CD14-positive monocyte (primary cell): Measurements from ENCODE around the gene FLT1. TPM values are rescaled to one million over a fixed set of nuclear protein-coding genes. Genes with fewer than 3 reads are reported as not detected.

Source experiments
- DNase-seq, 3 donors: peaks; one replicate each; pipeline ENCODE4 v3.0.0-alpha.2; 2011 to 2022
- H2AFZ ChIP-seq: 2 replicates; pipeline ENCODE4 v1.6.0; 2012; ENCODE audit warnings: mild to moderate bottlenecking, low read depth, low read length, inconsistent platforms; ENCODE audit not compliant: insufficient read depth, poor library complexity, severe bottlenecking
- H3K27ac ChIP-seq, 2 donors: 1 replicate in 1 of 2; 2 replicates in 1 of 2; pipeline ENCODE4 v1.5.1; 2012 to 2013; ENCODE audit warnings: low read length in 2 of 2, control low read depth in 1 of 2, inconsistent platforms in 1 of 2, low read depth in 1 of 2, mild to moderate bottlenecking in 1 of 2
- H3K27me3 ChIP-seq, 2 donors: one replicate each; pipeline versions ENCODE4 v1.6.0 to v1.6.1; 2011 to 2013; ENCODE audit warnings: low read length in 2 of 2; ENCODE audit not compliant: control insufficient read depth in 2 of 2, insufficient read depth in 2 of 2
- H3K36me3 ChIP-seq, 2 donors: replicated peaks in 1 of 2; 1 replicate in 1 of 2; 2 replicates in 1 of 2; pipeline versions ENCODE4 v1.5.1 to v1.6.1; 2012 to 2013; ENCODE audit warnings: low read length in 2 of 2, control low read depth in 1 of 2, inconsistent platforms in 1 of 2, mild to moderate bottlenecking in 1 of 2; ENCODE audit not compliant: insufficient read depth in 2 of 2, control insufficient read depth in 1 of 2
- H3K4me1 ChIP-seq, 2 donors: 1 replicate in 1 of 2; 2 replicates in 1 of 2; pipeline versions ENCODE4 v1.5.1 to v1.6.1; 2012 to 2013; ENCODE audit warnings: low read length in 2 of 2, control low read depth in 1 of 2, inconsistent platforms in 1 of 2, mild to moderate bottlenecking in 1 of 2, moderate library complexity in 1 of 2; ENCODE audit not compliant: insufficient read depth in 2 of 2, control insufficient read depth in 1 of 2
- H3K4me2 ChIP-seq: replicated peaks from 2 replicates; pipeline ENCODE3; 2012; ENCODE audit warnings: low read length, moderate library complexity, mild to moderate bottlenecking; ENCODE audit not compliant: poor library complexity, severe bottlenecking; ENCODE audit errors: extremely low read depth
- H3K4me3 ChIP-seq, 3 experiments: fragments of 200-600 bp in 1 of 3; sonication (generic) in 1 of 3; replicated peaks in 1 of 3; 1 replicate in 2 of 3; 2 replicates in 1 of 3; pipeline ENCODE4 v1.5.1; 2011 to 2013; ENCODE audit warnings: low read length in 3 of 3, mild to moderate bottlenecking in 3 of 3, control low read depth in 2 of 3, low read depth in 2 of 3, inconsistent platforms in 1 of 3, moderate library complexity in 1 of 3
- H3K79me2 ChIP-seq: 2 replicates; pipeline ENCODE4 v1.6.0; 2012; ENCODE audit warnings: mild to moderate bottlenecking, control low read depth, inconsistent platforms, low read length, moderate library complexity; ENCODE audit not compliant: insufficient read depth
- H3K9ac ChIP-seq: 2 replicates; pipeline ENCODE4 v1.6.0; 2017; ENCODE audit warnings: low read length, mild to moderate bottlenecking; ENCODE audit not compliant: insufficient read depth, poor library complexity, severe bottlenecking
- H3K9me3 ChIP-seq, 2 donors: replicated peaks in 1 of 2; 1 replicate in 1 of 2; 2 replicates in 1 of 2; pipeline versions ENCODE4 v1.5.1 to v1.6.1; 2012 to 2013; ENCODE audit warnings: low read length in 2 of 2, control low read depth in 1 of 2; ENCODE audit not compliant: control insufficient read depth in 1 of 2, insufficient read depth in 1 of 2
- H4K20me1 ChIP-seq: 2 replicates; pipeline ENCODE4 v1.6.0; 2012; ENCODE audit warnings: mild to moderate bottlenecking, low read length, control low read depth, moderate library complexity; ENCODE audit not compliant: insufficient read depth
- H3K27ac Mint-ChIP-seq, 7 donors: one replicate each; pipeline ENCODE4 v1.8.0; 2020; ENCODE audit warnings: mild to moderate bottlenecking in 7 of 7, mixed read lengths in 7 of 7, moderate library complexity in 6 of 7, inconsistent platforms in 2 of 7
- H3K27me3 Mint-ChIP-seq, 3 donors: one replicate each; pipeline ENCODE4 v1.8.0; 2021 to 2022; ENCODE audit warnings: low read depth in 3 of 3, mild to moderate bottlenecking in 3 of 3, mixed read lengths in 3 of 3, moderate library complexity in 3 of 3, inconsistent platforms in 1 of 3
- H3K36me3 Mint-ChIP-seq, 2 donors: one replicate each; pipeline ENCODE4 v1.8.0; 2020; ENCODE audit warnings: mixed read lengths in 2 of 2, inconsistent platforms in 1 of 2, mild to moderate bottlenecking in 1 of 2
- H3K4me1 Mint-ChIP-seq: one replicate; pipeline ENCODE4 v1.8.0; 2020; ENCODE audit warnings: mild to moderate bottlenecking, mixed read lengths
- H3K4me3 Mint-ChIP-seq, 2 donors: one replicate each; pipeline ENCODE4 v1.8.0; 2020; ENCODE audit warnings: mild to moderate bottlenecking in 2 of 2, mixed read lengths in 2 of 2, moderate library complexity in 1 of 2
- H3K9me3 Mint-ChIP-seq, 7 donors: one replicate each; pipeline ENCODE4 v1.8.0; 2020 to 2022; ENCODE audit warnings: mixed read lengths in 7 of 7, mild to moderate bottlenecking in 6 of 7, moderate library complexity in 6 of 7, inconsistent platforms in 2 of 7
- WGBS: methylation state at CpG from one replicate; pipeline ENCODE4 v1.1.5; 2013; ENCODE audit warnings: missing lambda C conversion rate; ENCODE audit not compliant: insufficient coverage; 5-methylcytosine and 5-hydroxymethylcytosine counted together
- intact Hi-C, 2 donors: fragments of 100-400 bp; cut with micrococcal nuclease; formaldehyde crosslinking; loops; one replicate each; pipeline versions ENCODE4 v1.15.0 to v1.15.1; 2023
- polyA plus RNA-seq, 3 donors: library from polyadenylated mRNA; depleted of rRNA in 1 of 3; unstranded in 2 of 3; stranded (reverse) in 1 of 3; fragments of 300-500 nt in 2 of 3; fragments of >200 nt in 1 of 3; fragmentation: Illumina TruSeq in 2 of 3; gene quantifications; 1 replicate in 2 of 3; 2 replicates in 1 of 3; pipeline ENCODE4 v1.2.3, GENCODE V29; 2012 to 2021
- TF ChIP-seq, protein P1 (sequence below): fragments of 200-600 bp; IDR thresholded peaks from one replicate; pipeline ENCODE4 v1.8.0; 2022; ENCODE audit warnings: antibody characterized with exemption, mild to moderate bottlenecking

The FLT1 gene
- polyA plus RNA-seq, 3 donors = 0.28 TPM; not detected in 2

DNA sequence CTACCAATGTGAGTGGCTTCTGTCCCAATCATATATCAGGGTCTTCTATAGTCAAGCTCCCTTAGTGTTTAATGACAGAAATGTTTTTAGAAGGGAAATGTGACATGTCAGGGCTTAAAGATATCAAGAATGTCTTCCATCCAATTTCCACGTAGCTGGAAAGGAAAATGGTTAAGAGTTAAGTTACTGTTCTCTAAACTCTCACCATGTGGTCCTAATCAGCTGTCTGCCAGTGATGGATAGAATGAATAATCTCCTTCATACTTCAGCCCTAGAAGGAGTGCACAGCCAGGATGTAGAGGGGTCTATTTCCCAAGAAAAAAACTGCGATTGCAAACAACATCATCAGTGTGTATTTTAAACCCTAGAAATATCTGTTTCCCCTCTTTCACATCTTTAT lies 36.3 kb downstream of the FLT1 start:
- Mint-ChIP-seq H3K36me3 (no peaks in the 10 kb centered on the region), H3K4me3 (peak overlapping the region in 1 of 2 donors; percentile 20), H3K9me3 (no peaks in the 10 kb centered on the region), H3K27me3 (peaks cover 10 to 32% (median 15%) of the 10 kb centered on the region in 3 donors), H3K27ac (no peak overlapping the region), H3K4me1 (no peaks in the 10 kb centered on the region)
- TF ChIP-seq, protein P1, sequence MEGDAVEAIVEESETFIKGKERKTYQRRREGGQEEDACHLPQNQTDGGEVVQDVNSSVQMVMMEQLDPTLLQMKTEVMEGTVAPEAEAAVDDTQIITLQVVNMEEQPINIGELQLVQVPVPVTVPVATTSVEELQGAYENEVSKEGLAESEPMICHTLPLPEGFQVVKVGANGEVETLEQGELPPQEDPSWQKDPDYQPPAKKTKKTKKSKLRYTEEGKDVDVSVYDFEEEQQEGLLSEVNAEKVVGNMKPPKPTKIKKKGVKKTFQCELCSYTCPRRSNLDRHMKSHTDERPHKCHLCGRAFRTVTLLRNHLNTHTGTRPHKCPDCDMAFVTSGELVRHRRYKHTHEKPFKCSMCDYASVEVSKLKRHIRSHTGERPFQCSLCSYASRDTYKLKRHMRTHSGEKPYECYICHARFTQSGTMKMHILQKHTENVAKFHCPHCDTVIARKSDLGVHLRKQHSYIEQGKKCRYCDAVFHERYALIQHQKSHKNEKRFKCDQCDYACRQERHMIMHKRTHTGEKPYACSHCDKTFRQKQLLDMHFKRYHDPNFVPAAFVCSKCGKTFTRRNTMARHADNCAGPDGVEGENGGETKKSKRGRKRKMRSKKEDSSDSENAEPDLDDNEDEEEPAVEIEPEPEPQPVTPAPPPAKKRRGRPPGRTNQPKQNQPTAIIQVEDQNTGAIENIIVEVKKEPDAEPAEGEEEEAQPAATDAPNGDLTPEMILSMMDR = no peak
- Histone ChIP-seq H3K4me2 (no peak overlapping the region), H3K4me3 (no peak overlapping the region), H3K79me2 (no peaks in the 10 kb centered on the region), H3K27me3 (peaks cover 8 to 12% of the 10 kb centered on the region in 2 donors), H3K9ac (no peak overlapping the region), H3K36me3 (no peaks in the 10 kb centered on the region), H3K4me1 (no peaks in the 10 kb centered on the region), H3K9me3 (no peaks in the 10 kb centered on the region), H3K27ac (no peak overlapping the region), H2AFZ (no peak overlapping the region), H4K20me1 (no peaks in the 10 kb centered on the region)
- no peak for DNase-seq
- no CpG with 5 or more reads among the region's 2 CpGs for WGBS
- intact Hi-C loops = no loop called here

DNA sequence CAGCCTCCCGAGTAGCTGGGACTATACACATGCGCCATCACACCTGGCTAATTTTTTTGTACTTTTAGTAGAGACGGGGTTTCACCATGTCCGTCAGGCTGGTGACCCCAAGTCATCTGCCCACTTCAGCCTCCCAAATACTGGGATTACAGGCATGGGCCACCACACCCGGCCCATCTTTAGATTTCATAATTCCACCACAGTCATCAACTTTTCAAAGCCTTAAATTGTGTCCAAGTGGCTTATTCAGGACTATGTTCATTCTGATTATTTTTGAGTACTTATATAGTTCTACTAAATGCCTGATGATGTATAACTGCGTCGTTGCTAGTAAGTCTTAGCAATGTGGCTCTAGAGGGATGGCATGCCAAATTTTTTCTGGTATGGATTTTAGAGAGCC lies 36.9 kb downstream of the FLT1 start:
- Mint-ChIP-seq H3K4me3 (no peak overlapping the region), H3K9me3 (no peaks in the 10 kb centered on the region), H3K27me3 (peaks cover 10 to 34% (median 15%) of the 10 kb centered on the region in 3 donors), H3K27ac (no peak overlapping the region), H3K4me1 (no peaks in the 10 kb centered on the region), H3K36me3 (no peaks in the 10 kb centered on the region)
- Histone ChIP-seq H3K9ac (no peak overlapping the region), H3K4me1 (no peaks in the 10 kb centered on the region), H4K20me1 (no peaks in the 10 kb centered on the region), H3K27me3 (peaks cover 8 to 12% of the 10 kb centered on the region in 2 donors), H3K9me3 (no peaks in the 10 kb centered on the region), H3K36me3 (no peaks in the 10 kb centered on the region), H3K79me2 (no peaks in the 10 kb centered on the region), H3K4me2 (no peak overlapping the region), H3K4me3 (no peak overlapping the region), H3K27ac (no peak overlapping the region), H2AFZ (no peak overlapping the region)
- intact Hi-C loops = no loop called here
- WGBS = 98% methylated on average over 4 of the region's 7 CpGs
- DNase-seq = no peak
- TF ChIP-seq, protein P1 = no peak
